H9 (cell line): ENCODE data around the gene TRIOBP. TPM values are rescaled to one million over a fixed set of nuclear protein-coding genes. Genes with fewer than 3 reads are reported as not detected.

ENCODE experiments used
- DNase-seq: peaks from one replicate; pipeline ENCODE4 v3.0.0-alpha.2; 2017
- H2AFZ ChIP-seq: one replicate; pipeline ENCODE4 v1.6.1; 2013; ENCODE audit warnings: mild to moderate bottlenecking, low read length, control low read depth, moderate library complexity
- H2AK5ac ChIP-seq: 2 replicates; pipeline ENCODE4 v1.6.1; 2013; ENCODE audit warnings: low read length, control low read depth, mixed read lengths; ENCODE audit not compliant: insufficient read length
- H2BK120ac ChIP-seq: one replicate; pipeline ENCODE4 v1.6.1; 2013; ENCODE audit warnings: low read depth, mild to moderate bottlenecking, low read length, control low read depth, inconsistent platforms; ENCODE audit not compliant: poor library complexity, severe bottlenecking
- H2BK12ac ChIP-seq: 2 replicates; pipeline ENCODE4 v1.6.1; 2013; ENCODE audit warnings: low read length, control low read depth, mixed read lengths, low read depth; ENCODE audit not compliant: insufficient read length
- H2BK15ac ChIP-seq: 2 replicates; pipeline ENCODE4 v1.6.1; 2013; ENCODE audit warnings: low read depth, low read length, control low read depth
- H2BK20ac ChIP-seq: one replicate; pipeline ENCODE4 v1.6.1; 2013; ENCODE audit warnings: low read depth, mild to moderate bottlenecking, low read length, control low read depth, inconsistent platforms; ENCODE audit not compliant: poor library complexity, severe bottlenecking
- H2BK5ac ChIP-seq: 2 replicates; pipeline ENCODE4 v1.6.1; 2013; ENCODE audit warnings: low read length, control low read depth, mixed read lengths; ENCODE audit not compliant: insufficient read length
- H3K14ac ChIP-seq: 2 replicates; pipeline ENCODE4 v1.6.1; 2013; ENCODE audit warnings: low read length, control low read depth; ENCODE audit not compliant: insufficient read depth
- H3K18ac ChIP-seq: 2 replicates; pipeline ENCODE4 v1.6.1; 2013; ENCODE audit warnings: low read depth, mild to moderate bottlenecking, mixed read lengths, low read length, control low read depth; ENCODE audit not compliant: insufficient read length
- H3K23ac ChIP-seq: 2 replicates; pipeline ENCODE4 v1.6.1; 2013; ENCODE audit warnings: low read length, control low read depth, mixed read lengths, low read depth; ENCODE audit not compliant: insufficient read length
- H3K23me2 ChIP-seq: 2 replicates; pipeline ENCODE4 v1.6.1; 2013; ENCODE audit warnings: low read depth, mild to moderate bottlenecking, mixed read lengths, low read length, control low read depth; ENCODE audit not compliant: insufficient read length, poor library complexity, severe bottlenecking
- H3K27ac ChIP-seq: 2 replicates; pipeline ENCODE4 v1.5.1; 2013; ENCODE audit warnings: low read length, control low read depth, mixed read lengths, low read depth; ENCODE audit not compliant: insufficient read length
- H3K27me3 ChIP-seq: 2 replicates; pipeline ENCODE4 v1.6.1; 2013; ENCODE audit warnings: low read length, control low read depth, inconsistent platforms; ENCODE audit not compliant: insufficient read depth
- H3K4ac ChIP-seq: 2 replicates; pipeline ENCODE4 v1.6.1; 2013; ENCODE audit warnings: low read depth, mild to moderate bottlenecking, control low read depth, inconsistent platforms, low read length, moderate library complexity
- H3K4me1 ChIP-seq: 2 replicates; pipeline ENCODE4 v1.6.1; 2013; ENCODE audit warnings: low read length, control low read depth, inconsistent platforms; ENCODE audit not compliant: insufficient read depth
- H3K4me2 ChIP-seq: 2 replicates; pipeline ENCODE4 v1.6.1; 2013; ENCODE audit warnings: low read length, control low read depth, mixed read lengths; ENCODE audit not compliant: insufficient read length, insufficient read depth
- H3K56ac ChIP-seq: 2 replicates; pipeline ENCODE4 v1.6.1; 2013; ENCODE audit warnings: low read depth, mild to moderate bottlenecking, mixed read lengths, low read length, control low read depth; ENCODE audit not compliant: insufficient read length
- H3K79me1 ChIP-seq: 2 replicates; pipeline ENCODE4 v1.6.1; 2013; ENCODE audit warnings: low read depth, mild to moderate bottlenecking, moderate library complexity, low read length, control low read depth, inconsistent platforms; ENCODE audit not compliant: insufficient read depth, poor library complexity, severe bottlenecking
- H3K79me2 ChIP-seq: 2 replicates; pipeline ENCODE4 v1.6.1; 2013; ENCODE audit warnings: low read length, control low read depth, inconsistent platforms; ENCODE audit not compliant: insufficient read depth
- H3K9ac ChIP-seq: 2 replicates; pipeline ENCODE4 v1.6.1; 2013; ENCODE audit warnings: low read length, control low read depth, mixed read lengths; ENCODE audit not compliant: insufficient read length; ENCODE audit errors: extremely low read depth
- H3K9me3 ChIP-seq: one replicate; pipeline ENCODE4 v1.6.1; 2013; ENCODE audit warnings: low read depth, low read length, inconsistent platforms; ENCODE audit not compliant: control insufficient read depth
- H3T11ph ChIP-seq: one replicate; pipeline ENCODE4 v1.6.1; 2013; ENCODE audit warnings: mild to moderate bottlenecking, low read length, control low read depth, inconsistent platforms
- H4K20me1 ChIP-seq: one replicate; pipeline ENCODE4 v1.6.1; 2013; ENCODE audit not compliant: control insufficient read depth, insufficient read length, insufficient read depth
- H4K5ac ChIP-seq: 2 replicates; pipeline ENCODE4 v1.6.1; 2013; ENCODE audit warnings: low read depth, mild to moderate bottlenecking, mixed read lengths, low read length, control low read depth; ENCODE audit not compliant: insufficient read length
- H4K8ac ChIP-seq: replicated peaks from 2 replicates; pipeline ENCODE4 v1.6.1; 2013; ENCODE audit warnings: low read length, control low read depth, mixed read lengths, low read depth; ENCODE audit not compliant: insufficient read length
- H4K91ac ChIP-seq: 2 replicates; pipeline ENCODE4 v1.6.1; 2013; ENCODE audit warnings: low read depth, mild to moderate bottlenecking, moderate library complexity, mixed read lengths, low read length, control low read depth; ENCODE audit not compliant: insufficient read length
- H3K27ac Mint-ChIP-seq, 3 experiments: 2 replicates in 2 of 3; 3 replicates in 1 of 3; pipeline ENCODE4 v1.8.0; 2020 to 2021; ENCODE audit warnings: mixed read lengths in 3 of 3, mild to moderate bottlenecking in 1 of 3, moderate library complexity in 1 of 3
- H3K27me3 Mint-ChIP-seq: 2 replicates; pipeline ENCODE4 v1.8.0; 2021; ENCODE audit warnings: low read depth, mild to moderate bottlenecking, moderate library complexity, mixed read lengths
- H3K36me3 Mint-ChIP-seq, 3 experiments: 2 replicates in 2 of 3; 3 replicates in 1 of 3; pipeline ENCODE4 v1.8.0; 2020 to 2021; ENCODE audit warnings: low read depth in 3 of 3, mixed read lengths in 3 of 3; ENCODE audit not compliant: insufficient read depth in 1 of 3
- H3K4me1 Mint-ChIP-seq, 2 experiments: 2 replicates each; pipeline ENCODE4 v1.8.0; 2020; ENCODE audit warnings: mixed read lengths in 2 of 2
- H3K4me3 Mint-ChIP-seq, 2 experiments: 2 replicates in 1 of 2; 3 replicates in 1 of 2; pipeline ENCODE4 v1.8.0; 2020 to 2021; ENCODE audit warnings: mild to moderate bottlenecking in 2 of 2, mixed read lengths in 2 of 2, moderate library complexity in 1 of 2
- H3K9me3 Mint-ChIP-seq, 2 experiments: 2 replicates in 1 of 2; 3 replicates in 1 of 2; pipeline ENCODE4 v1.8.0; 2020; ENCODE audit warnings: mild to moderate bottlenecking in 2 of 2, mixed read lengths in 2 of 2, moderate library complexity in 1 of 2
- WGBS: extraction: QIAGEN DNeasy Blood & Tissue Kit; methylation state at CpG from one replicate; pipeline ENCODE4 v1.1.7; 2013; ENCODE audit warnings: missing lambda C conversion rate, low lambda C conversion rate, mixed read lengths; ENCODE audit not compliant: insufficient read length; ENCODE audit errors: extremely low coverage; 5-methylcytosine and 5-hydroxymethylcytosine counted together
- total RNA-seq: library from RNA; stranded (reverse); gene quantifications from 2 replicates; pipeline ENCODE4 v1.2.1, GENCODE V29; 2021
- TF ChIP-seq, protein P1 (sequence below): fragments of 200-600 bp; sonication (generic); conservative IDR thresholded peaks from 3 replicates; pipeline ENCODE4 v1.8.0; 2021; ENCODE audit warnings: antibody characterized with exemption, mild to moderate bottlenecking

Gene TRIOBP
- total RNA-seq, 1 experiment from 2014 or later, result 52.7 TPM

DNA sequence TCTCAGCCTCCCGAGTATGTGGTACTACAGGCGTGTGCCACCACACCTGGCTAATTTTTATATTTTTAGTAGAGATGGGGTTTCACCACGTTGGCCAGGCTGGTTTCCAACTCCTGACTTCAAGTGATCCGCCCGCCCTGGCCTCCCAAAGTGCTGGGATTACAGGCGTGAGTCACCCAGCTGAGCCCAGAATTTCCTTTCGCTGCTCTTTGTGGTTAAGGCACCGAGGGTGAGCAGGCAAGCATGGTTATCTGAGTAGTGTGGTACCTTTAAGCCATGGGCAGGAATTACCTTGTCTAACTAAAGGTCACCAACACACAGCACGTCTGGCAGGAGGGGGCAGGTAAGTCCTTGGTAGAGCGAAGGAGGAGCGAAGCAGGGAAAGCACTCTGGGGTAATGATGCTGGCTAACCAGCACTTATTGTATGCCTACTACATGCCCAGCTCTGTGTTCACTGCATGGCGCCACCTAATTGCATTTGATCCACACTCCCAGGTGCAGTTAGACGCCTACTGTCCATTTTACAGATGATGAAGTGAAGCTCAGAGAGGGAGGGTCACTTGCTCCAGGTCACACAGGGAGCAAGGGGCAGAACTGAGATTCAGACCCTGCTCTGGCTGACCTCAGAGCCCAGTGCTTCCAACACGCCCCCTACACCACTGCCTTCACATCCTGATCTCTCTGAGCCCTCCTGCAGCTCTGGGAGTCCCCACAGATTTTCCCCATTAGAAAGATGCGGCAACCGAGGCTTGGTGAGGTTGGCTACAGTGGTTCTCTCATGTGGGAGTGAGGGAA is 45.7 kb downstream of the TRIOBP start:
- Mint-ChIP-seq H3K4me3 (no peak overlapping the region; a peak in 2 of 5 replicates), H3K27ac (no peak overlapping the region), H3K4me1 (peaks cover 9 to 25% of the 10 kb centered on the region in 2 experiments), H3K9me3 (no peaks in the 10 kb centered on the region), H3K27me3 (peaks cover 59% of the 10 kb centered on the region), H3K36me3 (peaks cover 4 to 30% (median 23%) of the 10 kb centered on the region in 3 experiments; a peak in 6 of 7 replicates)
- no peak overlapping the region for H2BK12ac ChIP-seq
- H3K79me2 ChIP-seq, result no peaks in the 10 kb centered on the region
- H3K27me3 ChIP-seq, result peaks cover 19% of the 10 kb centered on the region; the same call in 1 of the 2 replicates
- H2BK20ac ChIP-seq, result no peak overlapping the region
- H4K5ac ChIP-seq, result no peak overlapping the region
- TF ChIP-seq, protein P1, sequence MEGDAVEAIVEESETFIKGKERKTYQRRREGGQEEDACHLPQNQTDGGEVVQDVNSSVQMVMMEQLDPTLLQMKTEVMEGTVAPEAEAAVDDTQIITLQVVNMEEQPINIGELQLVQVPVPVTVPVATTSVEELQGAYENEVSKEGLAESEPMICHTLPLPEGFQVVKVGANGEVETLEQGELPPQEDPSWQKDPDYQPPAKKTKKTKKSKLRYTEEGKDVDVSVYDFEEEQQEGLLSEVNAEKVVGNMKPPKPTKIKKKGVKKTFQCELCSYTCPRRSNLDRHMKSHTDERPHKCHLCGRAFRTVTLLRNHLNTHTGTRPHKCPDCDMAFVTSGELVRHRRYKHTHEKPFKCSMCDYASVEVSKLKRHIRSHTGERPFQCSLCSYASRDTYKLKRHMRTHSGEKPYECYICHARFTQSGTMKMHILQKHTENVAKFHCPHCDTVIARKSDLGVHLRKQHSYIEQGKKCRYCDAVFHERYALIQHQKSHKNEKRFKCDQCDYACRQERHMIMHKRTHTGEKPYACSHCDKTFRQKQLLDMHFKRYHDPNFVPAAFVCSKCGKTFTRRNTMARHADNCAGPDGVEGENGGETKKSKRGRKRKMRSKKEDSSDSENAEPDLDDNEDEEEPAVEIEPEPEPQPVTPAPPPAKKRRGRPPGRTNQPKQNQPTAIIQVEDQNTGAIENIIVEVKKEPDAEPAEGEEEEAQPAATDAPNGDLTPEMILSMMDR, result no peak
- WGBS, result no CpG with 5 or more reads among the region's 16 CpGs
- H3K4ac ChIP-seq, result no peak overlapping the region
- H3K14ac ChIP-seq, result no peak overlapping the region
- no peaks in the 10 kb centered on the region for H3K79me1 ChIP-seq
- H3K4me2 ChIP-seq, result no peak overlapping the region
- no peak overlapping the region for H3K9ac ChIP-seq
- no peak overlapping the region for H4K8ac ChIP-seq
- H2BK120ac ChIP-seq, result no peak overlapping the region
- no peak for DNase-seq
- no peak overlapping the region for H3K56ac ChIP-seq
- H3K4me1 ChIP-seq, result no peaks in the 10 kb centered on the region
- no peak overlapping the region for H3K27ac ChIP-seq
- H3K9me3 ChIP-seq, result no peaks in the 10 kb centered on the region
- H2BK5ac ChIP-seq, result no peak overlapping the region
- no peaks in the 10 kb centered on the region for H4K20me1 ChIP-seq
- no peak overlapping the region for H2AK5ac ChIP-seq
- H2AFZ ChIP-seq, result no peak overlapping the region
- peaks cover 8% of the 10 kb centered on the region for H3K23me2 ChIP-seq
- no peak overlapping the region for H4K91ac ChIP-seq
- H2BK15ac ChIP-seq, result no peak overlapping the region
- H3K23ac ChIP-seq, result no peak overlapping the region
- H3K18ac ChIP-seq, result no peak overlapping the region
- no peak overlapping the region for H3T11ph ChIP-seq
